KMS-11 (cell line): ENCODE data around the gene NRCAM.

Experiments
- H2AFZ ChIP-seq: fragments of 200-600 bp; sonication (generic); 2 replicates; pipeline ENCODE4 v1.6.1; 2016; ENCODE audit warnings: antibody characterized with exemption, mixed run types, low read depth
- H3K27ac ChIP-seq: fragments of 200-600 bp; sonication (generic); 2 replicates; pipeline ENCODE4 v1.6.1; 2016; ENCODE audit warnings: mild to moderate bottlenecking, mixed run types
- H3K27me3 ChIP-seq: fragments of 200-600 bp; sonication (generic); 2 replicates; pipeline ENCODE4 v1.6.1; 2017; ENCODE audit warnings: mild to moderate bottlenecking, low read depth, mixed run types, moderate library complexity; ENCODE audit not compliant: insufficient read depth
- H3K36me3 ChIP-seq: fragments of 200-600 bp; sonication (generic); 2 replicates; pipeline ENCODE4 v1.6.1; 2017; ENCODE audit warnings: mild to moderate bottlenecking, mixed run types; ENCODE audit not compliant: insufficient read depth
- H3K4me1 ChIP-seq: fragments of 200-600 bp; sonication (generic); 2 replicates; pipeline ENCODE4 v1.6.1; 2016; ENCODE audit warnings: mild to moderate bottlenecking, low read depth, mixed run types; ENCODE audit not compliant: poor library complexity, severe bottlenecking
- H3K4me2 ChIP-seq: fragments of 200-600 bp; sonication (generic); 2 replicates; pipeline ENCODE4 v1.7.0; 2016; ENCODE audit warnings: mild to moderate bottlenecking, mixed run types
- H3K4me3 ChIP-seq: fragments of 200-600 bp; sonication (generic); IDR thresholded peaks from 2 replicates; pipeline ENCODE4 v1.6.1; 2017; ENCODE audit warnings: low read depth, low read length, mixed read lengths; ENCODE audit not compliant: insufficient read depth
- H3K79me2 ChIP-seq: fragments of 200-600 bp; sonication (generic); 2 replicates; pipeline ENCODE4 v1.6.1; 2016; ENCODE audit warnings: low read depth, mixed run types; ENCODE audit not compliant: insufficient read depth
- H3K9ac ChIP-seq: fragments of 200-600 bp; sonication (generic); 2 replicates; pipeline ENCODE4 v1.6.1; 2016; ENCODE audit warnings: mild to moderate bottlenecking, mixed run types
- H4K20me1 ChIP-seq: fragments of 200-600 bp; sonication (generic); 2 replicates; pipeline ENCODE4 v1.6.1; 2016; ENCODE audit warnings: mild to moderate bottlenecking, mixed run types; ENCODE audit not compliant: insufficient read depth
- TF ChIP-seq, protein P1 (sequence below): fragments of 200-600 bp; sonication (generic); conservative IDR thresholded peaks from 2 replicates; pipeline ENCODE4 v1.6.1; 2017; ENCODE audit warnings: low read depth, mild to moderate bottlenecking, antibody characterized with exemption, low read length, moderate library complexity, mixed read lengths

Gene NRCAM

DNA sequence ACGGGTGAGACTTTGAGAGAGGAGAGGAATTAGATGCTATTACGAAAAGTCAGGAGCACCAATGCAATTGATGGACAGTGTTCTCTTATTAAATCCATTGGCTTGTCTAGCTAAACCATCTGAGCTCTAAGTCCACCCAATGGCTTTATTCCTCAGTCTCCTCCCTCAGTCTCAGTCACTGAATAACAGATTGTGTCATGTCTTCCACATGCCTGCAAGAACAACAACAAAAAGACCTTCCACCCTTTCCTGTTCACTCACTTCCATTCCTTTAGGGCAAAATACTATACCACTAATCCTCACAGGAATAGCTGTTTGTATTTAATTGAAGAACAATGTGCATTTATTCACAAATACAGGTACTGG lies 171.2 kb downstream of the NRCAM start:
- TF ChIP-seq, protein P1, sequence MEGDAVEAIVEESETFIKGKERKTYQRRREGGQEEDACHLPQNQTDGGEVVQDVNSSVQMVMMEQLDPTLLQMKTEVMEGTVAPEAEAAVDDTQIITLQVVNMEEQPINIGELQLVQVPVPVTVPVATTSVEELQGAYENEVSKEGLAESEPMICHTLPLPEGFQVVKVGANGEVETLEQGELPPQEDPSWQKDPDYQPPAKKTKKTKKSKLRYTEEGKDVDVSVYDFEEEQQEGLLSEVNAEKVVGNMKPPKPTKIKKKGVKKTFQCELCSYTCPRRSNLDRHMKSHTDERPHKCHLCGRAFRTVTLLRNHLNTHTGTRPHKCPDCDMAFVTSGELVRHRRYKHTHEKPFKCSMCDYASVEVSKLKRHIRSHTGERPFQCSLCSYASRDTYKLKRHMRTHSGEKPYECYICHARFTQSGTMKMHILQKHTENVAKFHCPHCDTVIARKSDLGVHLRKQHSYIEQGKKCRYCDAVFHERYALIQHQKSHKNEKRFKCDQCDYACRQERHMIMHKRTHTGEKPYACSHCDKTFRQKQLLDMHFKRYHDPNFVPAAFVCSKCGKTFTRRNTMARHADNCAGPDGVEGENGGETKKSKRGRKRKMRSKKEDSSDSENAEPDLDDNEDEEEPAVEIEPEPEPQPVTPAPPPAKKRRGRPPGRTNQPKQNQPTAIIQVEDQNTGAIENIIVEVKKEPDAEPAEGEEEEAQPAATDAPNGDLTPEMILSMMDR = no peak
- Histone ChIP-seq H3K27ac (no peak overlapping the region), H3K4me3 (no peak overlapping the region), H3K9ac (no peak overlapping the region), H2AFZ (no peak overlapping the region), H3K36me3 (no peaks in the 10 kb centered on the region), H3K4me1 (no peaks in the 10 kb centered on the region), H3K4me2 (no peak overlapping the region), H4K20me1 (no peaks in the 10 kb centered on the region), H3K79me2 (no peaks in the 10 kb centered on the region), H3K27me3 (no peaks in the 10 kb centered on the region)

GRCh38 chr7:108284349-108285002 lies 171.8 kb downstream of the NRCAM start:
- no peak overlapping the region for H3K4me2 ChIP-seq
- H3K79me2 ChIP-seq = no peaks in the 10 kb centered on the region
- TF ChIP-seq, protein P1 = no peak
- H3K9ac ChIP-seq = no peak overlapping the region
- no peaks in the 10 kb centered on the region for H4K20me1 ChIP-seq
- no peaks in the 10 kb centered on the region for H3K27me3 ChIP-seq
- no peaks in the 10 kb centered on the region for H3K4me1 ChIP-seq
- no peak overlapping the region for H3K27ac ChIP-seq
- H2AFZ ChIP-seq = no peak overlapping the region
- H3K4me3 ChIP-seq = no peak overlapping the region
- H3K36me3 ChIP-seq = no peaks in the 10 kb centered on the region

GRCh38 chr7:108283252-108283651 lies 173.0 kb downstream of the NRCAM start:
- no peak overlapping the region for H2AFZ ChIP-seq
- no peak overlapping the region for H3K27ac ChIP-seq
- H3K4me3 ChIP-seq = no peak overlapping the region
- H3K36me3 ChIP-seq = no peaks in the 10 kb centered on the region
- TF ChIP-seq, protein P1 = no peak
- H3K9ac ChIP-seq = no peak overlapping the region
- H3K4me2 ChIP-seq = no peak overlapping the region
- H3K27me3 ChIP-seq = no peaks in the 10 kb centered on the region
- H3K79me2 ChIP-seq = no peaks in the 10 kb centered on the region
- no peaks in the 10 kb centered on the region for H3K4me1 ChIP-seq
- H4K20me1 ChIP-seq = no peaks in the 10 kb centered on the region

GRCh38 chr7:108282427-108282996 lies 173.7 kb downstream of the NRCAM start:
- Histone ChIP-seq H3K27ac (no peak overlapping the region), H3K27me3 (no peaks in the 10 kb centered on the region), H3K4me1 (no peaks in the 10 kb centered on the region), H4K20me1 (no peaks in the 10 kb centered on the region), H3K4me3 (no peak overlapping the region), H3K79me2 (no peaks in the 10 kb centered on the region), H3K36me3 (no peaks in the 10 kb centered on the region), H3K9ac (no peak overlapping the region), H2AFZ (no peak overlapping the region), H3K4me2 (no peak overlapping the region)
- TF ChIP-seq, protein P1 = no peak
